Measurements from ENCODE around the gene TPRG1. TPM values are rescaled to one million over a fixed set of nuclear protein-coding genes. Genes with fewer than 3 reads are reported as not detected.
A peak's percentile ranks its signal among the peaks of the same experiment; 100 is the strongest.

TPRG1 gene
- total RNA-seq, 1 donor from 2014 or later, result 21.6 TPM

DNA sequence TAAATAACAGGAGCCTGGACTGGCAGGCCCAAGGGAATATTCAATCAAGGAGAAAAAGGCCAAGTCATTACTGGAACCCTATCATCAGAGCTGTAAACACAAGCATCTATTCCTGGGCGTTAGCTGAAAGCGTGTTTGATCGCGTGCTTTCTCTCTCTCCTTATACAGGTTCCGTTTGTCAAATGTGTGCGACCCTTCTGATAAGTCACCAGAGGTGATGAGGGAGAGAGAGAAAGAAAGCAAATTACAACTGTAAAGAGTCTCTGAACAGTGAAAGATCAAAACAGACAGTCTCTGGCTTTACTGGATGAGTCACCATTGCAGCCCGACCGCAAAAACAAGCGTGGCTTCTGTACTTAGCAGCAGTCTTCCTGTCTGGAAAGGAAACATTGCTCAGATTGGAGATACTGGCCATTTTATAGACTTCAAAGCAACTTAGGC lies 39.5 kb upstream of the TPRG1 start:
- no peaks in the 10 kb centered on the region for H3K36me3 ChIP-seq
- intact Hi-C loops (cut with DNase I), result no loop called here
- no peaks in the 10 kb centered on the region for H3K27me3 ChIP-seq
- H3K4me3 ChIP-seq, result no peak overlapping the region
- no peaks in the 10 kb centered on the region for H3K9me3 ChIP-seq
- H3K4me1 ChIP-seq, result peaks cover 28% of the 10 kb centered on the region
- H3K27ac ChIP-seq, result peak overlapping the region; percentile 86
- DNase-seq (ENCODE audit: extremely low spot score in 2 of 2), result no peak
- TF ChIP-seq POLR2AphosphoS5 (IDR thresholded peaks at IDR 0.05; ENCODE audit: insufficient read depth in 1 of 2, low read depth in 1 of 2) (peak in 1 of 2 donors; percentile 75), POLR2A (IDR thresholded peaks at IDR 0.05) (no peak), CTCF (IDR thresholded peaks at IDR 0.05) (peak in 1 of 3 experiments; percentile 0)

- TF ChIP-seq POLR2AphosphoS5 (IDR thresholded peaks at IDR 0.05; ENCODE audit: insufficient read depth in 1 of 2, low read depth in 1 of 2), result no peak
- TF ChIP-seq POLR2A (IDR thresholded peaks at IDR 0.05), result no peak
- TF ChIP-seq CTCF (IDR thresholded peaks at IDR 0.05), result no peak
- no peak for DNase-seq (ENCODE audit: extremely low spot score in 2 of 2)
- H3K4me3 ChIP-seq, result no peak overlapping the region
- intact Hi-C loops (cut with DNase I), result no loop called here
- H3K27me3 ChIP-seq, result no peaks in the 10 kb centered on the region
- no peaks in the 10 kb centered on the region for H3K36me3 ChIP-seq
- no peaks in the 10 kb centered on the region for H3K9me3 ChIP-seq
- peak overlapping the region; percentile 86 for H3K27ac ChIP-seq
- peaks cover 25% of the 10 kb centered on the region for H3K4me1 ChIP-seq
These were observed 38.9 kb upstream of the TPRG1 start for GRCh38 chr3:189132839-189133238.

- Histone ChIP-seq H3K27ac (peak overlapping the region; percentile 86), H3K9me3 (no peaks in the 10 kb centered on the region), H3K27me3 (no peaks in the 10 kb centered on the region), H3K4me1 (peaks cover 25% of the 10 kb centered on the region), H3K36me3 (no peaks in the 10 kb centered on the region), H3K4me3 (no peak overlapping the region)
- intact Hi-C loops (cut with DNase I), result no loop called here
- TF ChIP-seq CTCF (IDR thresholded peaks at IDR 0.05) (no peak), POLR2A (IDR thresholded peaks at IDR 0.05) (no peak), POLR2AphosphoS5 (IDR thresholded peaks at IDR 0.05; ENCODE audit: insufficient read depth in 1 of 2, low read depth in 1 of 2) (no peak)
- DNase-seq (ENCODE audit: extremely low spot score in 2 of 2), result no peak
These were observed 38.0 kb upstream of the TPRG1 start for GRCh38 chr3:189133768-189134167.

DNA sequence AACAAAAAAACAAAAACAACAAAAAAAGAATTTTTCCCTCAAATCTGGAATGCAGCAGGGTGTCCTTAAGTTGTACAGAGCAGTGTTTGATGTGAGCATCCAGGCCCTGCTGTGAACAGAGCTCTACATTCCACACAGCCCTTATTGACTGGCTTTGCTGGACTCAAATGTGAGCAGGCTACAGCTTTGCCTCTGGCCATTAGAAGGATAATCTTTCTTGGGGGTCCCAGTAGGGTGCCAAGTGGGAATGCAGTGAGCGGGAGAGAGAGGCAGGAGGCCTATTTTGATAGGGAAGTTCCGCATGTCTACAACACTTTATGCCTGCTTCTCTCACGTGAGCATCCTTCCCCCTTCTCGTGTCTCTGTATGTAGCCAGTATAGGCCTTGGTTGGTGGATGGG lies 34.4 kb upstream of the TPRG1 start:
- Histone ChIP-seq H3K27ac (no peak overlapping the region), H3K4me1 (peaks cover 13% of the 10 kb centered on the region), H3K9me3 (no peaks in the 10 kb centered on the region), H3K4me3 (no peak overlapping the region), H3K27me3 (no peaks in the 10 kb centered on the region), H3K36me3 (no peaks in the 10 kb centered on the region)
- intact Hi-C loops (cut with DNase I), result no loop called here
- TF ChIP-seq CTCF (IDR thresholded peaks at IDR 0.05) (no peak), POLR2A (IDR thresholded peaks at IDR 0.05) (no peak), POLR2AphosphoS5 (IDR thresholded peaks at IDR 0.05; ENCODE audit: insufficient read depth in 1 of 2, low read depth in 1 of 2) (no peak)
- no peak for DNase-seq (ENCODE audit: extremely low spot score in 2 of 2)

- H3K9me3 ChIP-seq, result no peaks in the 10 kb centered on the region
- no peak for TF ChIP-seq POLR2A (IDR thresholded peaks at IDR 0.05)
- no peak for TF ChIP-seq CTCF (IDR thresholded peaks at IDR 0.05)
- TF ChIP-seq POLR2AphosphoS5 (IDR thresholded peaks at IDR 0.05; ENCODE audit: insufficient read depth in 1 of 2, low read depth in 1 of 2), result no peak
- intact Hi-C loops (cut with DNase I), result no loop called here
- no peaks in the 10 kb centered on the region for H3K4me1 ChIP-seq
- H3K4me3 ChIP-seq, result no peak overlapping the region
- no peak for DNase-seq (ENCODE audit: extremely low spot score in 2 of 2)
- H3K36me3 ChIP-seq, result no peaks in the 10 kb centered on the region
- no peaks in the 10 kb centered on the region for H3K27me3 ChIP-seq
- H3K27ac ChIP-seq, result peak overlapping the region; percentile 40
These were observed 32.7 kb upstream of the TPRG1 start for GRCh38 chr3:189138901-189139610.

All from vagina (tissue), 2 donors.